AG04449 (cell line): ENCODE results near the gene SPTBN5.

Source experiments
- CTCF ChIA-PET: fragments of 350-600 bp; formaldehyde crosslinking; extraction: SDS; loops from one replicate; lab custom pipeline; 2021; ENCODE audit warnings: antibody characterized with exemption; lab: Yijun Ruan, JAX
- POLR2A ChIA-PET: fragments of 400-600, 350-600 bp; formaldehyde crosslinking; extraction: SDS; loops from one replicate; lab custom pipeline; 2020; ENCODE audit warnings: antibody characterized with exemption, inconsistent platforms; lab: Yijun Ruan, JAX
- DNase-seq: peaks from one replicate; pipeline ENCODE4 v3.0.0-alpha.2; 2010; ENCODE audit warnings: low read depth, low spot score
- H3K4me3 ChIP-seq: 2 replicates; pipeline ENCODE4 v1.5.1; 2011; ENCODE audit warnings: low read depth, mild to moderate bottlenecking, control low read depth, low read length
- CTCF ChIP-seq: IDR thresholded peaks from one replicate; pipeline ENCODE4 v1.5.1; 2011; ENCODE audit warnings: mild to moderate bottlenecking, moderate library complexity, low read length, control low read depth, inconsistent platforms; ENCODE audit not compliant: insufficient read depth; ENCODE audit errors: missing control alignments

The SPTBN5 gene

DNA sequence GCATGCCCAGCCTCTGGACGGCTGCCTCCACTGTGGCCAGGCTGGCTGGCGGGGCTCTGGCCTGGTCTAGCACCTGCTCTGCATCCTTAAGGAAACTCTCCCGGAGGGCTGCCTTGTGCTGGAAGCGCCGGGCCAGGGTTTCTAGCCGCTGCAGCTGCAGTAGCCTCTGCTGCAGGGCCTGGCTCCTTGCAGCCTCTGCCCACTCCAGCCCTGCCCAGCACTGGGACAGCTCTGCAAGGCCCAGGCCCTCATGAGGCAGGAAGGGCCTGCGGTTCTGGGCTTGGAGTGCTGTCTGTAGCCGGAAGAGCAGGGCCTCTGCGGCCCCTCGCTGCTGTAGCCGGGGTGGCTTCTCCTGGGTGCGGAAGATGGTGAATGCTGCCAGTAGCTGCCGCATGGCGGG, 8.0 kb downstream of the SPTBN5 start:
- ChIA-PET POLR2A (no interaction called here), CTCF (interaction anchor here (2.4 kb wide), 1 partner anchor 19 kb away, joined by 6 read pairs; no protein-coding TSS in a partner anchor)
- no peak overlapping the region for H3K4me3 ChIP-seq
- no peak for TF ChIP-seq CTCF
- no peak for DNase-seq

- POLR2A ChIA-PET: no interaction called here
- TF ChIP-seq CTCF: no peak
- no peak for DNase-seq
- CTCF ChIA-PET: interaction anchor here (1.3 to 2.4 kb wide), 4 partner anchors 10 to 19 kb away, joined by 5 to 7 read pairs (median 6); no protein-coding TSS in a partner anchor
- H3K4me3 ChIP-seq: no peak overlapping the region
Measured at GRCh38 chr15:41885321-41885720, 8.5 kb downstream of the SPTBN5 start.

DNA sequence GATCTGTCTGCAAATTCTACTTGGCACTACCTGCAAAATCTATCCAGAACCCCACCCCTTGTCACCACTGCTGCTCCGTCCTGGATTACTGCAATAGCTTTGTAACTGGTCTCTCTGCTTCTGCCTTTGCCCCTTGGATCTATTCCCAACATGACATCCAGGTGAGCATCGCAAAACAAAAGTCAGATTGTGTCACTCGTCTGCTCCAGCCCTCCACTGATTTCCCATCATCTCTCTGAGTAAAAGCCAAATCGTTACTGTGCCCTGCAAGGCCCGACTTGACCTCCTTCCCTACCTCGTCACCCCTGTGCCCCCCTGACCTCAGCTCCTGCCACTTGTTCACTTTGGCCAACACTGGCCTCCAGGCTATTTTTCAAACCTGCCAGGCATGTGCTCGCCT, 9.4 kb downstream of the SPTBN5 start:
- no peak for TF ChIP-seq CTCF
- H3K4me3 ChIP-seq: no peak overlapping the region
- no peak for DNase-seq
- POLR2A ChIA-PET: no interaction called here
- CTCF ChIA-PET: interaction anchor here (1.3 to 1.6 kb wide), 3 partner anchors 10 to 20 kb away, joined by 5 to 7 read pairs (median 5); no protein-coding TSS in a partner anchor

- TF ChIP-seq CTCF: no peak
- DNase-seq: no peak
- no peak overlapping the region for H3K4me3 ChIP-seq
- ChIA-PET CTCF (interaction anchor here (1.6 kb wide), 1 partner anchor 12 kb away, joined by 5 read pairs; no protein-coding TSS in a partner anchor), POLR2A (interaction anchor here (0.7 kb wide), 1 partner anchor 324 kb away, joined by 3 read pairs; no protein-coding TSS in a partner anchor)
Measured at GRCh38 chr15:41883484-41883825, 10.4 kb downstream of the SPTBN5 start.

DNA sequence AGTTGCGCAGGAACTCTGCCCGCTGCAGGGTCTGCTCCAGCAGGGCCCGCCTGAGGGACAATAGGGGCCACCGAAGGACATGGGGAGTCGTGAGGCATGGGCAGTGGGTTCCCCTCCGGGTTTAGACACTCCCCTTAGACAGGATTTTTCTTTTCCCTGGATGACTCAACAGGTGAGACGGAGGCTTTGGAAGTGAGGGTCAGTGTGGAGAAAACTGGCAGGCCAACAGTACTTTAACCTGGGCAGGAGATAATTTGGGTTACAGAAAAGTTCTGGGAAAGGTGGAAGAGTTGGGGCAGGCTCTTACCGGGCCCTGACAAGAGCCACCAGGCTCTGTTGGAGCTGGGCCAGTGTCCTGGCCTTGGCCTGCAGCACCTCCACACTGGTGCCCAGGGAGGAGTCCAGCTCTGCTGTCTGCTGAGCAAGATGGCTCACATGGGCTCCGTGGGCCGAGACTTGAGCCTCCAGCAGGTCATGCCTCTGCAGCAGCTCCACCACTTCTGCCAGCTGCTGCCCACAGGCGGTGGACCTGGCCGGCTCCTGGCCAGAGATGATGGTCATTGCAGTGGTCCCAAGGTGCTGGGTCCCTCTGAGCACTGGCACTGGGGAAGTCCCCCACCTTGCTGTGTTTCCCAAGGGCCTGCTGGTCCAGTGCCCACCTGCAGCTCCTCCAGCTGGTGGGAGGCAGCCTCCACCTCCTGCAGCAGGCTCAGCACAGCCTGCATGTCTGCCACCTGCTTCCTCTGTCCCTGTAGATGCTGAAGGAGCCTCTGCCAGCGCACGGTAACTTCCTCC, 11.0 kb downstream of the SPTBN5 start:
- CTCF ChIA-PET: no interaction called here
- no peak for DNase-seq
- no peak overlapping the region for H3K4me3 ChIP-seq
- no peak for TF ChIP-seq CTCF
- POLR2A ChIA-PET: interaction anchor here (0.7 kb wide), 1 partner anchor 323 kb away, joined by 3 read pairs; no protein-coding TSS in a partner anchor

- DNase-seq: no peak
- H3K4me3 ChIP-seq: no peak overlapping the region
- ChIA-PET POLR2A (no interaction called here), CTCF (interaction anchor here (0.8 to 1.5 kb wide), 2 partner anchors 11 to 416 kb away, joined by 3 to 7 read pairs; no protein-coding TSS in a partner anchor)
- no peak for TF ChIP-seq CTCF
Measured at GRCh38 chr15:41881920-41882688, 11.7 kb downstream of the SPTBN5 start.
